ENCODE measurements around the gene WSCD1.

WSCD1 gene

GRCh38 chr17:6100146-6100545 is 30.0 kb downstream of the WSCD1 start:
- H3K4me3 ChIP-seq (ENCODE audit: low read length in 2 of 2), result no peak overlapping the region
- WGBS, 2 donors (ENCODE audit: extremely low coverage in 2 of 2, insufficient read length in 2 of 2, insufficient replicate concordance in 1 of 2), result no CpG with 5 or more reads among the region's 9 CpGs
- no peak overlapping the region for H3K18ac ChIP-seq (ENCODE audit: low read length)
- H3K79me1 ChIP-seq (ENCODE audit: low read depth, low read length), result no peaks in the 10 kb centered on the region
- no peaks in the 10 kb centered on the region for H3K9me3 ChIP-seq (replicated peaks in 1 of 2; ENCODE audit: control insufficient read depth in 2 of 2, insufficient read depth in 1 of 2, low read depth in 1 of 2, low read length in 2 of 2)
- no peak overlapping the region for H2BK5ac ChIP-seq (ENCODE audit: low read length)
- no peak for DNase-seq (ENCODE audit: low spot score)
- no peak overlapping the region for H3K27ac ChIP-seq (replicated peaks; ENCODE audit: low read length)
- no peak overlapping the region for H3K9ac ChIP-seq (ENCODE audit: low read depth, low read length, poor library complexity)
- H2BK15ac ChIP-seq (ENCODE audit: low read length), result no peak overlapping the region
- no peak overlapping the region for H3K4me2 ChIP-seq (ENCODE audit: insufficient read depth, low read length, poor library complexity, severe bottlenecking)
- no peak overlapping the region for H2AFZ ChIP-seq (ENCODE audit: low read length)
- peaks cover 12 to 93% of the 10 kb centered on the region in 2 donors for H3K36me3 ChIP-seq (replicated peaks in 1 of 2; ENCODE audit: control insufficient read depth in 2 of 2, insufficient read depth in 2 of 2, low read length in 2 of 2)
- no peak overlapping the region for H3K4ac ChIP-seq (ENCODE audit: low read length)
- peaks cover 3 to 9% of the 10 kb centered on the region in 2 donors for H3K4me1 ChIP-seq (ENCODE audit: control insufficient read depth in 2 of 2, insufficient read depth in 1 of 2, low read depth in 1 of 2, low read length in 2 of 2)
- H4K8ac ChIP-seq (ENCODE audit: low read depth, low read length), result no peak overlapping the region
- no peak overlapping the region for H3K14ac ChIP-seq (ENCODE audit: low read length)
- no peak overlapping the region for H4K91ac ChIP-seq (ENCODE audit: low read depth, low read length, poor library complexity)
- H3K27me3 ChIP-seq (ENCODE audit: control insufficient read depth in 3 of 3, insufficient read depth in 3 of 3, low read depth in 1 of 3, low read length in 3 of 3), result no peaks in the 10 kb centered on the region
- no peak overlapping the region for H2BK120ac ChIP-seq (ENCODE audit: low read depth, low read length)
- no peak overlapping the region for H3K23ac ChIP-seq (ENCODE audit: low read depth, low read length, poor library complexity)
- H2BK12ac ChIP-seq (ENCODE audit: low read length), result no peak overlapping the region
- H2AK5ac ChIP-seq (ENCODE audit: low read depth, low read length), result no peak overlapping the region

- Histone ChIP-seq H4K91ac (ENCODE audit: low read depth, low read length, poor library complexity) (no peak overlapping the region), H3K23ac (ENCODE audit: low read depth, low read length, poor library complexity) (no peak overlapping the region), H2AFZ (ENCODE audit: low read length) (no peak overlapping the region)
Observed at GRCh38 chr17:6100891-6101500, 30.8 kb downstream of the WSCD1 start.

DNA sequence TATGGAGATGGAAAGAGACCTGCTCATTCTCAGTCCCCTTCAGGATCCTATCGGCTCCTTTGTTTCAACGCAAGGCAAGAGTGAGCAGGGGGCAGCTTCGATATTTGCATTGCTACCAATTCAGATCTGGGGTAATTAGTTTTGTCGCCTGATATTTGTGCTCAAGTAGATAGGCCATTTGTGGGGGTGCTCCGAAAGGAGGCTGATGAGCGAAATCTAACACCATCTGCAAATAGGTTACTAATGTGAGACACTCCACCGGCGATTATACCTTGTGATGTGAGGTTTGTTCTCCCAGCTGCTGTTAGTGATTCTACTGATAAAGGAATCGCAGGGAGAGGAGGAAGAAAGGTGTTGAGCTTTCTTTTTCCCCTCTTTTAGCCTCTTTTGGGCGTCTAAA is 31.5 kb downstream of the WSCD1 start:
- Histone ChIP-seq H3K14ac (ENCODE audit: low read length) (no peak overlapping the region), H3K79me1 (ENCODE audit: low read depth, low read length) (no peaks in the 10 kb centered on the region), H2BK5ac (ENCODE audit: low read length) (no peak overlapping the region), H2BK15ac (ENCODE audit: low read length) (no peak overlapping the region), H3K9me3 (replicated peaks in 1 of 2; ENCODE audit: control insufficient read depth in 2 of 2, insufficient read depth in 1 of 2, low read depth in 1 of 2, low read length in 2 of 2) (peaks cover 0 to 3% of the 10 kb centered on the region in 2 donors), H3K27me3 (ENCODE audit: control insufficient read depth in 3 of 3, insufficient read depth in 3 of 3, low read depth in 1 of 3, low read length in 3 of 3) (no peaks in the 10 kb centered on the region), H3K4ac (ENCODE audit: low read length) (no peak overlapping the region), H4K8ac (ENCODE audit: low read depth, low read length) (no peak overlapping the region), H2AK5ac (ENCODE audit: low read depth, low read length) (no peak overlapping the region), H3K9ac (ENCODE audit: low read depth, low read length, poor library complexity) (no peak overlapping the region), H2AFZ (ENCODE audit: low read length) (no peak overlapping the region), H4K91ac (ENCODE audit: low read depth, low read length, poor library complexity) (no peak overlapping the region), H3K23ac (ENCODE audit: low read depth, low read length, poor library complexity) (no peak overlapping the region), H3K4me1 (ENCODE audit: control insufficient read depth in 2 of 2, insufficient read depth in 1 of 2, low read depth in 1 of 2, low read length in 2 of 2) (peaks cover 3 to 9% of the 10 kb centered on the region in 2 donors), H3K4me3 (ENCODE audit: low read length in 2 of 2) (no peak overlapping the region), H3K36me3 (replicated peaks in 1 of 2; ENCODE audit: control insufficient read depth in 2 of 2, insufficient read depth in 2 of 2, low read length in 2 of 2) (peaks cover 9 to 93% of the 10 kb centered on the region in 2 donors), H3K27ac (replicated peaks; ENCODE audit: low read length) (no peak overlapping the region), H3K18ac (ENCODE audit: low read length) (no peak overlapping the region), H3K4me2 (ENCODE audit: insufficient read depth, low read length, poor library complexity, severe bottlenecking) (no peak overlapping the region), H2BK120ac (ENCODE audit: low read depth, low read length) (no peak overlapping the region), H2BK12ac (ENCODE audit: low read length) (no peak overlapping the region)
- no peak for DNase-seq (ENCODE audit: low spot score)
- WGBS, 2 donors (ENCODE audit: extremely low coverage in 2 of 2, insufficient read length in 2 of 2, insufficient replicate concordance in 1 of 2), result no CpG with 5 or more reads among the region's 10 CpGs

More at GRCh38 chr17:6100891-6101500, 30.8 kb downstream of the WSCD1 start:
- no peak overlapping the region for H2BK120ac ChIP-seq (ENCODE audit: low read depth, low read length)
- H2BK15ac ChIP-seq (ENCODE audit: low read length), result no peak overlapping the region
- no peak overlapping the region for H4K8ac ChIP-seq (ENCODE audit: low read depth, low read length)
- H3K4ac ChIP-seq (ENCODE audit: low read length), result no peak overlapping the region
- H3K27ac ChIP-seq (replicated peaks; ENCODE audit: low read length), result no peak overlapping the region
- H3K18ac ChIP-seq (ENCODE audit: low read length), result no peak overlapping the region
- DNase-seq (ENCODE audit: low spot score), result no peak
- H3K79me1 ChIP-seq (ENCODE audit: low read depth, low read length), result no peaks in the 10 kb centered on the region
- H2AK5ac ChIP-seq (ENCODE audit: low read depth, low read length), result no peak overlapping the region
- no peaks in the 10 kb centered on the region for H3K27me3 ChIP-seq (ENCODE audit: control insufficient read depth in 3 of 3, insufficient read depth in 3 of 3, low read depth in 1 of 3, low read length in 3 of 3)
- no peak overlapping the region for H2BK12ac ChIP-seq (ENCODE audit: low read length)
- peaks cover 3 to 9% of the 10 kb centered on the region in 2 donors for H3K4me1 ChIP-seq (ENCODE audit: control insufficient read depth in 2 of 2, insufficient read depth in 1 of 2, low read depth in 1 of 2, low read length in 2 of 2)
- H3K14ac ChIP-seq (ENCODE audit: low read length), result no peak overlapping the region
- no peak overlapping the region for H3K9ac ChIP-seq (ENCODE audit: low read depth, low read length, poor library complexity)
- no peak overlapping the region for H3K4me3 ChIP-seq (ENCODE audit: low read length in 2 of 2)
- no peak overlapping the region for H3K4me2 ChIP-seq (ENCODE audit: insufficient read depth, low read length, poor library complexity, severe bottlenecking)
- no peak overlapping the region for H2BK5ac ChIP-seq (ENCODE audit: low read length)
- no peaks in the 10 kb centered on the region for H3K9me3 ChIP-seq (replicated peaks in 1 of 2; ENCODE audit: control insufficient read depth in 2 of 2, insufficient read depth in 1 of 2, low read depth in 1 of 2, low read length in 2 of 2)
- peaks cover 7 to 93% of the 10 kb centered on the region in 2 donors for H3K36me3 ChIP-seq (replicated peaks in 1 of 2; ENCODE audit: control insufficient read depth in 2 of 2, insufficient read depth in 2 of 2, low read length in 2 of 2)
- no CpG with 5 or more reads among the region's 7 CpGs for WGBS, 2 donors (ENCODE audit: extremely low coverage in 2 of 2, insufficient read length in 2 of 2, insufficient replicate concordance in 1 of 2)

DNA sequence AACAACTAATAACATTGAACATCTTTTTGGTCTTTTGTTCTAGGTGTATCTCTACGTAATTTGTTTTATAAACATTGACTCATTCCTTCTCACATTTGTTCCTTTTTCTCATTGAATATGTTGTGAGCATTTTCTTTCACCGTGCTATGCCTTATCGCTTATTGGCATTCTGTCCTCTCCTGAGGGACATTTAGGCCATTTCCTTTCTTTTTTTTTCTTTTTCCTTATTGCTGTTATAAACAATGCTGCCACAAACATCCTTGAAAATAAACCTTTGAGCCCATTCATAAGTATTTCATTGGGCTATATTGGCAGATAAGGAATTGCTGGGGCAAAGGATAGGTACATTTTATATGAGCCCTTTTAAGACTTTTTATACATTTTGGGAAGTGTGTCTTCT is 32.4 kb downstream of the WSCD1 start:
- no peak overlapping the region for H2BK12ac ChIP-seq (ENCODE audit: low read length)
- no peak overlapping the region for H3K23ac ChIP-seq (ENCODE audit: low read depth, low read length, poor library complexity)
- peaks cover 6 to 89% of the 10 kb centered on the region in 2 donors for H3K36me3 ChIP-seq (replicated peaks in 1 of 2; ENCODE audit: control insufficient read depth in 2 of 2, insufficient read depth in 2 of 2, low read length in 2 of 2)
- no peak overlapping the region for H2AFZ ChIP-seq (ENCODE audit: low read length)
- no peak overlapping the region for H2BK15ac ChIP-seq (ENCODE audit: low read length)
- H4K8ac ChIP-seq (ENCODE audit: low read depth, low read length), result no peak overlapping the region
- H2AK5ac ChIP-seq (ENCODE audit: low read depth, low read length), result no peak overlapping the region
- H3K4me1 ChIP-seq (ENCODE audit: control insufficient read depth in 2 of 2, insufficient read depth in 1 of 2, low read depth in 1 of 2, low read length in 2 of 2), result peaks cover 3 to 9% of the 10 kb centered on the region in 2 donors
- no peaks in the 10 kb centered on the region for H3K27me3 ChIP-seq (ENCODE audit: control insufficient read depth in 3 of 3, insufficient read depth in 3 of 3, low read depth in 1 of 3, low read length in 3 of 3)
- H3K18ac ChIP-seq (ENCODE audit: low read length), result no peak overlapping the region
- no peak overlapping the region for H2BK5ac ChIP-seq (ENCODE audit: low read length)
- H3K14ac ChIP-seq (ENCODE audit: low read length), result no peak overlapping the region
- H3K4me2 ChIP-seq (ENCODE audit: insufficient read depth, low read length, poor library complexity, severe bottlenecking), result no peak overlapping the region
- H3K4ac ChIP-seq (ENCODE audit: low read length), result no peak overlapping the region
- H3K79me1 ChIP-seq (ENCODE audit: low read depth, low read length), result no peaks in the 10 kb centered on the region
- H2BK120ac ChIP-seq (ENCODE audit: low read depth, low read length), result no peak overlapping the region
- H3K9me3 ChIP-seq (replicated peaks in 1 of 2; ENCODE audit: control insufficient read depth in 2 of 2, insufficient read depth in 1 of 2, low read depth in 1 of 2, low read length in 2 of 2), result peaks cover 0 to 3% of the 10 kb centered on the region in 2 donors
- H3K4me3 ChIP-seq (ENCODE audit: low read length in 2 of 2), result no peak overlapping the region
- H3K9ac ChIP-seq (ENCODE audit: low read depth, low read length, poor library complexity), result no peak overlapping the region
- no peak overlapping the region for H3K27ac ChIP-seq (replicated peaks; ENCODE audit: low read length)
- WGBS, 2 donors (ENCODE audit: extremely low coverage in 2 of 2, insufficient read length in 2 of 2, insufficient replicate concordance in 1 of 2), result no CpG with 5 or more reads among the region's 3 CpGs
- no peak for DNase-seq (ENCODE audit: low spot score)
- H4K91ac ChIP-seq (ENCODE audit: low read depth, low read length, poor library complexity), result no peak overlapping the region

Data from neuronal stem cell (in vitro differentiated cells).